ENCODE measurements around the gene CCDC187. TPM values are rescaled to one million over a fixed set of nuclear protein-coding genes. Genes with fewer than 3 reads are reported as not detected.

CCDC187 gene
- total RNA-seq, 2 donors from 2014 or later, result 0.04 to 0.09 TPM

GRCh38 chr9:136233411-136233810 lies 70.5 kb downstream of the CCDC187 start:
- H3K9ac ChIP-seq (ENCODE audit: extremely low read depth, low read length, poor library complexity, severe bottlenecking), result no peak overlapping the region
- H3K4me3 ChIP-seq (ENCODE audit: low read length), result no peak overlapping the region
- Mint-ChIP-seq H3K27me3 (ENCODE audit: insufficient read depth) (no peaks in the 10 kb centered on the region), H3K9me3 (no peaks in the 10 kb centered on the region), H3K36me3 (ENCODE audit: low read depth) (peaks cover 22% of the 10 kb centered on the region), H3K4me3 (no peak overlapping the region), H3K27ac (peak overlapping the region; percentile 26), H3K4me1 (no peaks in the 10 kb centered on the region)
- no peaks in the 10 kb centered on the region for H3K9me3 ChIP-seq (ENCODE audit: control insufficient read depth, low read length)
- H3K27ac ChIP-seq (ENCODE audit: low read depth, low read length), result no peak overlapping the region
- H3K4me1 ChIP-seq (ENCODE audit: control insufficient read depth, insufficient read depth, low read length), result no peaks in the 10 kb centered on the region
- 93 to 96% methylated on average over 15 of the region's 15 CpGs for WGBS, 2 experiments (ENCODE audit: insufficient coverage in 1 of 2, insufficient read length in 1 of 2)
- no peaks in the 10 kb centered on the region for H3K27me3 ChIP-seq (ENCODE audit: control insufficient read depth, insufficient read depth, low read length, poor library complexity, severe bottlenecking)
- H3K36me3 ChIP-seq (ENCODE audit: control insufficient read depth, insufficient read depth, low read length), result no peaks in the 10 kb centered on the region
- no peak for TF ChIP-seq CTCF (conservative IDR thresholded peaks at IDR 0.05)
- DNase-seq, result no peak

GRCh38 chr9:136232969-136233368 lies 70.9 kb downstream of the CCDC187 start:
- Histone ChIP-seq H3K4me3 (ENCODE audit: low read length) (no peak overlapping the region), H3K4me1 (ENCODE audit: control insufficient read depth, insufficient read depth, low read length) (no peaks in the 10 kb centered on the region), H3K36me3 (ENCODE audit: control insufficient read depth, insufficient read depth, low read length) (no peaks in the 10 kb centered on the region), H3K27ac (ENCODE audit: low read depth, low read length) (no peak overlapping the region), H3K27me3 (ENCODE audit: control insufficient read depth, insufficient read depth, low read length, poor library complexity, severe bottlenecking) (no peaks in the 10 kb centered on the region), H3K9ac (ENCODE audit: extremely low read depth, low read length, poor library complexity, severe bottlenecking) (no peak overlapping the region), H3K9me3 (ENCODE audit: control insufficient read depth, low read length) (no peaks in the 10 kb centered on the region)
- H3K4me1 Mint-ChIP-seq, result no peaks in the 10 kb centered on the region
- no peaks in the 10 kb centered on the region for H3K27me3 Mint-ChIP-seq (ENCODE audit: insufficient read depth)
- peaks cover 22% of the 10 kb centered on the region for H3K36me3 Mint-ChIP-seq (ENCODE audit: low read depth)
- H3K4me3 Mint-ChIP-seq, result no peak overlapping the region
- H3K9me3 Mint-ChIP-seq, result no peaks in the 10 kb centered on the region
- 93% methylated on average over 10 of the region's 10 CpGs for WGBS, 2 experiments (ENCODE audit: insufficient coverage in 1 of 2, insufficient read length in 1 of 2)
- peak overlapping the region; percentile 26 for H3K27ac Mint-ChIP-seq
- TF ChIP-seq CTCF (conservative IDR thresholded peaks at IDR 0.05), result no peak
- no peak for DNase-seq

- WGBS, 2 experiments (ENCODE audit: insufficient coverage in 1 of 2, insufficient read length in 1 of 2), result 93 to 96% methylated on average over 15 to 27 of the region's 31 CpGs
- H3K27me3 Mint-ChIP-seq (ENCODE audit: insufficient read depth), result no peaks in the 10 kb centered on the region
- peak overlapping the region; percentile 35 for H3K27ac Mint-ChIP-seq
- no peak for DNase-seq
- H3K4me1 Mint-ChIP-seq, result no peaks in the 10 kb centered on the region
- H3K27me3 ChIP-seq (ENCODE audit: control insufficient read depth, insufficient read depth, low read length, poor library complexity, severe bottlenecking), result no peaks in the 10 kb centered on the region
- no peaks in the 10 kb centered on the region for H3K9me3 ChIP-seq (ENCODE audit: control insufficient read depth, low read length)
- no peak overlapping the region for H3K4me3 Mint-ChIP-seq
- no peak for TF ChIP-seq CTCF (conservative IDR thresholded peaks at IDR 0.05)
- H3K27ac ChIP-seq (ENCODE audit: low read depth, low read length), result no peak overlapping the region
- no peak overlapping the region for H3K4me3 ChIP-seq (ENCODE audit: low read length)
- H3K4me1 ChIP-seq (ENCODE audit: control insufficient read depth, insufficient read depth, low read length), result no peaks in the 10 kb centered on the region
- peaks cover 22% of the 10 kb centered on the region for H3K36me3 Mint-ChIP-seq (ENCODE audit: low read depth)
- H3K9ac ChIP-seq (ENCODE audit: extremely low read depth, low read length, poor library complexity, severe bottlenecking), result no peak overlapping the region
- H3K36me3 ChIP-seq (ENCODE audit: control insufficient read depth, insufficient read depth, low read length), result no peaks in the 10 kb centered on the region
- H3K9me3 Mint-ChIP-seq, result no peaks in the 10 kb centered on the region
These were observed 72.2 kb downstream of the CCDC187 start for GRCh38 chr9:136231478-136232297.

Measured in endodermal cell (in vitro differentiated cells).